ENCODE results near the gene UPF2.
"Not testable (repeated sequence)": the region's sequence is repeated elsewhere in the genome, so short reads cannot be mapped to it uniquely, and the experiment has no call there.

The UPF2 gene

DNA sequence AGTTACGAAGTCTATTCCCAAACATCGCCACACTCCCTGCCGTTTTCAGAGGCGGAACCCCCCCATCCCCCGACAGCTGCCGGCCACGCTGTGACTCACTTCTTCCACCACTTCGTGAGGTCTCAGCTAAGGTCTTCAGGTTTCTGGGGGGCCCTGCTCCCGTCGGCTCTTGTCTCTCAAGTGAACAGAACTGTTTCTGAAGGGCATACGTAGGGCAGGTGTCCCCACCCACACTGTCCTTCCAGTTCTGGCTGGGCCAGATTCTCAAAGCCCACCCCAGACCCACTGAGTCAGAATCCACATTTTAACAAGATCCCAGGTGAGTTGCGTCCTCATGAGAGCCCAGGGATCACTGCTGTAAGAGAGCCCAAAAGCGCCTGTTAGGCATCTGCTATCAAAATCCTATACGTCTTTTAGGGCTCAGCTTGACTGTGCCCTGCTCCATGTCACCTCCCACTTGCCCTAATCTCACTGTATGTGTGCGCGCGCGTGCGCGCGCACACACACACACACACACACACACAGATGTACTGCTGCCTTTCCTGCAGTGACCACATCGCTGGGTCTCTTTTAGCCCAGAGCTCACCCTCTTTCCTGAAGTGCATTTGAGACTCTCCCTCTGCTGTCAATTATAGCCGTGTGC is 140.7 kb downstream of the UPF2 start:
- DNase-seq = no peak

DNA sequence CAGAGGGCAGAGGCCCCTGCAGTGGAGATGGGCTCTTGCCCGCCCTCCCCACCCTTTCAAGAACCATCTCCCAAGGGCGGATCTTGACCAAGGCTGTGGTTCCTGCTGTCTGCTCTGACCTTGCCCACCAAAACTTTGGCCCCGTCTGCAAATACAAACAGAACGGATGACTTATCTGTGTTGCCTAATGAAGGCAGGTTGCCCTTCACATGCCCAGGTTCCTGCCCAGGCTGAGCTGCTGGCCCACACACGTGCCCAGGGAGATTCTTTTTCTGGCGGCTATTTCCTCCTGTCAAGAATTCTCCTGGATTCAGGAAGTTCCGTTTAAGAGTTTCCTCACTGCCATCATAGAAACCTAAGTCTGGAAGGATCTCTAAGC is 141.2 kb downstream of the UPF2 start:
- no peak for DNase-seq

DNA sequence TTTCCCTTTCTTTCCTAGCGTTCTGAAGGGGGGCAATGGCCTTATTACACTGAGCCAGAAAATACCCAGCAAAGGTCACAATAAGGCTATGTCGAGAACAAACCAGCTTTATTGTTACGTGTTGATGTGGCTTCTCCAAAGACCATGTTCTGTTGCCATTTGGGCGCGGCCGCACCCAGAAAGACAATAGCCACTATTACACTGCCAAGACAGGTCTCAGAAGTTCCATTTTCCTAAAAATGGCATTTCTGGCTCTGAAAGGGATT is 141.6 kb downstream of the UPF2 start:
- DNase-seq = no peak

DNA sequence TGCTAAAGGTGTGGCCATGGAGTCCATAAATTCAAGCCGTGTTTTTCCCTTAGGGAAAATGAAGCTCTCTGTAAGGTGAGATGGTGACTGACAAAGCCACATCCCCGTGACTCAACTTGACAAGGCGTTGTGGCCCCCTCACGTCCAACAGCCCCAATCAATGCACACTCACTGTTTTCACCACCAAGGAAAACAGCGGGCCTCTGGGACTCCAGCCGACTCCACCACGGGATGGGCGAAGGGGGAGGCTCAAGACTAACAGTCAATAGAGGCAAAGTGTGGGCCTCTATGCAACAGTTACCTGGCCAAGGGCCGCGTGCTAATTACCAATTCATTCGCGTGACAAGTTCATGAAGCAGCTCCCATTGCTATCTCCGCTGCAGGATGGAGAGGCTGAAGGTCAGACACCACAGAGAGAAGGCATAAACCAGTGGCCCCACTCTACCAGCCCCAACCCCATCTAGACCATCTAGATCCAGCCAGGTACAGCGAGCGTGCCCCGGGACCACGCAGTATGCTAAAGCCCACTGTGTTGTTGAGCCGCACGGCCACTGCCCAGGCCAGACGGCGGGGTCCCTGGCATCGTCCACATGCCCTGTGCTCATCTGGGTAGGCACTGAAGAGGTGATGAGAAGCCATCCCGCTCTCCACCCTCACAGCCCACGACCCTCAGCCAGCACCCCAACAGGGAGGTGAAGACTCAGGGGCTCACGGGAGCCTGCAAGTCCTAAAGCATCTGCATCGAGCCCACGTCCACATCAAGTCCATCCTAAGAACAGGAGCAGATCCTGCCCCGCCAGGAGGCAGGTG is 143.3 kb downstream of the UPF2 start:
- DNase-seq = no peak

DNA sequence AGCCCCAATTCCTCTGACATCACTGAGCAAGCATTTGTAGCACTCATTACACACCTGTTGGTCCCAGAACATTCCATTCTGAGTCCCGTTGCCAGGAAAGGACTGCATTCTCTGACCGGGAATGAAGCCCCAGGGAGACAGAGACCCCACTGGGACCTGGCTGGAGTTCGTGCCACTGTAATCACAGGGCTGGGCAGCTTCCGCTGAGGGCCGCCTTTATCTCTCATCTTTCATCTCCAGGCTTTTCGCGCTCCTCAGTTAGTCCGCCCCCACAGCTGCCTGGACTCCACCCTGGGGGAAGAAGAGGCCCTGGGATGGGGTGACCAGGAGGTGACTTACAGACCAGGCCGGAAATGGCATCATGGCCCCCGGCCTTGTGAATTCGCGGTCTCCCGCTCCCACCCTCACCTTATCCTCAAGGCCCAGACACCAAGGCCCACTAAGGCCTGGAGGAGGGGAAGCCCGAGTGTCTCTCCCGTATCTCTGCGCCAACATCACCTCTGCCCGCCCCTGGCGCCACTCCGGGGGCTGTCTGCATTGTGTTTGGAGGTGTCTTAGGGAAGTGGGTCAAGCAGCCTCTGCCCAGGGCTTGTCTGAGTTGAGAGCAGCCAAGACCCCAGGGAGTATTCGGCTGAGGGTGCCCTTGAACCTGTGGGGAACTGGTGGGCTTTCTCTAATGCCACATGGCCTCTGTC is 144.1 kb downstream of the UPF2 start:
- DNase-seq = no peak

DNA sequence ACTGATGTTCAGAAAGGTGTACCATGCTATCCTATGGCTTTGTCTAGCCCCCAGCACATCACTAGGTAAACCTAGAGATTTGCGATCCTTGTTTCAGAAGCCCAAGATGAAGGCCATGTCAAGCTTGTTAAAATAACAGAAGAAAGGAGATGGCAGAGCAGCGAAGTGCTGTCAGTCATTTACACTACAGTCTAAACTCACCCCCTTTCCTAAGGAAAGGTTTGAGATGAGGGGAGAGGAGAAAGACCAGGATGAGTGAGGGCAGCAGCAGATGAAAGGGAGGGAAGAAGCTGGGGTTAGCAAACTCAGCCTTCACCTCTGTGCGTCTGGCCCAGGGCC is 144.6 kb downstream of the UPF2 start:
- no peak for DNase-seq

DNA sequence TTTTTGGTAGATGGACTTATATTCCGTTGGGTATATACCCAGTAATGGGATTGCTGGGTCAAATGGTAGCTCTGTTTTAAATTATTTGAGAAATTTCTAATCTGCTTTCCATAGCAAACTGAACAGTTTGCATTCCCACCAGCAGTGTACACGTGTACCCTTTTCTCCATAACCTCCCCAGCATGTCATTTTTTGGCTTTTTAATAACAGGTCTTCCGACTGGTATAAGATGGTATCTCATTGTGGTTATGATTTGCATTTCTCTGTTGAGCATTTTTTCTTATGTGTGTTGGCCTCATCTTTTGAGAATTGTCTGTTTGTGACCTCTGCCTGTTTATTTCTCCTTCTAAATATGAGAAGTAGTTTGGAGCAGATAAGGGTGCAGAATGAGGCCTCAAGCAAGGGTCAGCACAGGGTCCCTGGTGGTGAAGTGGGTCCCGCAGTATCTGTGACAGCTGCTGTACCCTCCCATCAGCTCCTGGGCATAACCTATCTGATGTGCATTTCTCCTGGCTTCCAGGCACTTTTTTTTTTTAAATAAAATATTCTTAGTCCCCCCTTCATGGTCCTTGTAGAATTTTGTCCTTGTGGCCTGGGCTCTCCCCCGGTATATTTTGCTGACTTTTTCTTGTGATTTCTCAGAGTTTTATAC is 145.9 kb downstream of the UPF2 start:
- DNase-seq = no peak

DNA sequence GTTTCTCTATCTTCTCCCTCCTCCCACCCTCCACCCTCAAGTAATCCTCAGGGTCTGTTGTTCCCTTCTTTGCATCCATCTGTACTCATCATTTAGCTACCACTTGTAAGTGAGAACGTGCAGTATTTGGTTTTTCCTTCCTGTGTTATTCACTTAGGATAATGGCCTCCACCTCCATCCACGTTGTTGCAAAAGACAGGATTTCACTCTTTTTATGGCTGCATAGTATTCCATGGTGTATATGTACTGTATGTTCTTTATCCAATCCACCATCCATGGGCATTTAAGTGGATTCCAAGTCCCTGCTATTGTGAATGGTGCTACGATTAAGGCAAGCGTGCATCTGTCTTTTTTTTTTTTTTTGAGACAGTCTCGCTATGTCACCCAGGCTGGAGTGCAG is 147.0 kb downstream of the UPF2 start:
- no peak for DNase-seq

DNA sequence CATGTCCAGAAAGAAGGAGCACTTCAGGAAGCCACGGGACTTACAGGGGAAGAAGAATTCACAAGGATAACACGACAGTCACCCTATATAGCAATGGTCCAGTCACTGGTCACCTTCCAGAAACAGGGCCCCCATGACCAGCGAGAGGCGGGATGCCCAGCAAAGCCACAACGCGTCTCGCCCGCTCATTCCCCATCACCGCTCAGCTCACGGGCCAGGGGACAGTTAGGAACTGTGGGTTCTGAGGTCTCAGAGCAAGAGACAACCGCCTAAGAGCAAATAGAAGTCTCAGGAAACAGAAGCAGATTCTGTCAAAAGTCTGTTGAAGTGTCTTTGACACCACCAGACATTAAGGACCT is 147.5 kb downstream of the UPF2 start:
- no peak for DNase-seq

DNA sequence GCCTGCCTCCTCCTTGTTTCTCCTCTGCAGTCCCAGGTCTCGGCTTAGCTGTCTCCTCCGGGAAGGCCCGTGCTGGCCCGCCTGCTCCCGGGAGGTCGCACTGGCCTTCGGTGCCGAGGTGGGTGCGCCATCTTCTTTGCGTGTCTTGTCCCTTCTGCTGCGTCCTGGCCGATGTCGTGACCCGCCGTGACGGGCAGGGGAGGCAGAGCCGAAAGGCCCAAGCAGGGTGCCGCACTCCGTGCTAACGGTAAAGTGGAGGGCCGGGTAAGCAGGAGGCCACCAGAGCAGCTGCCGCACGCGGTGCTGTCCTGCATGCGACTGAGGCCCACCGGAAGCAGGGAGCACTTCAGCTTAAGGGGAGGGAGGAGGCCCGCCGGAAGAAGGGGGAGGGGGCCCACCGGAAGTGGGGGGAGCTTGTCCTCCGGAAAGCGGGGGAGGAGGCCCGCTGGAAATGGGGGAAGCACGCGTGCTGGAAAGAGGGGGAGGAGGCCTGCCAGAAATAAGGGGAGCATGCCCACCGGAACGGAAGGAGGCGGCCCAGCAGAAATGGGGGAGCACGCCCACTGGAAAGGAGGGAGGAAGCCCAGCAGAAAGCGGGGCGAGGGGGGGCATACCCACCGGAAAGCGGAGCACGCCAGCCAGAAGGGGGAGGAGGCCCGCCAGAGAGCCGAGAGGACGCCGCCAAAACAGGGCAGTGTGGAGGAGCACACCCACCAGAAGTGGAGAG is 148.1 kb downstream of the UPF2 start:
- no peak for DNase-seq

DNA sequence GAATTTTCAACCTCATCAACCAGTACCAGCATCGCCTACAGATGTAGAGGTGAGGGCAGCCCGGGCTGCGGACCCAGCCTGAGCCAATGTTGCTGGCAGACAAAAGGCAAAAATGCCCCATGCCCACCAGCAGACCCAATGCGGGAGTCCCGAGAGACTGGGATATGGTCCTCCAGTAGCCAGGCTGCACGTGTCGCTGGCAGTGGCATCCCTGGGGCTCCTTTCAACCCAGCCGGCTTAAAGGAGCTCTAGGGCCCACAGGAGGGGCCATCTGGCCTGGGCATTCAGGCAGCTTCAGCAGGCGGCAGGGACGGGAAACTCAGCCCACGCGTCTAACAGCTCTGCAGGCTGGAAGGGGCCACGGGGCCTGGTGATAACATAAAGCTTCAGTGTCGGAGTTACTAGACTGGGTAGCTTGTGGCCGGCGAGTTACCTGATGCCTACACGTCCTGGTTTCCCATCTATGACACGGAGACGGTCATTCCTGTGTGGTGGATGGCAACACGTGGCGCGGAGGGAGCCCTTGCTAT is 148.8 kb downstream of the UPF2 start:
- no peak for DNase-seq

DNA sequence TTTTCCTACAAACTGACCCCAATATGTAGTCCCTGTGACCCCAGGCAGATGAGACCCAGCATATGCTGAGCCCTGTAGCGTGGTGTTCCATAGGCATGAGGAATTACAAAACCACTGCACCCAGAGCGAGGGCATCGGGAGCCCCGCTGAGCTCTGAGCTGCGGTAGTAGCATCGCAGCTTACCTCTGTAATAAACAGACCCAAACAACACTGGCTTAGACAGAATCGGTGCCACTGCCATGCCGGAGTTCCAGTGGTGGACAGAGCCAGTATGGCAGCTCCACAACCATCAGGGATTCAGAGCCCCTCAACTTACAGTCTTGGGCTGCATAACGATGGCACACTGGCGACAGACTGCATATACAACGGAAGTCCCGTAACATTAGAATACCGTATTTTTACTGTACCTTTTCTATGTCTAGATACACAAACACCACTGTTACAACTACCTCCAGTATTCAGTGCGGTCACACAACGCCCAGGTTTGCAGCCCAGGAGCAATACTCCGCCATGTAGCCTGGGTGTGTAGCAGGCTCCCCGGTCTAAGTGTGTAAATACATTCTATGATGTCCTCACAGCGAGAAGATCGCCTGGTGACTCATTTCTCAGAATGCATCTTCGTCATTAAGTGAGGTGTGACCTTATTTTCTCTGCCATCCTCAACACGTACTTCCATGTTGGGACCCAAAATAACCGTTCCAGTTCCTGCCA is 150.7 kb downstream of the UPF2 start:
- no peak for DNase-seq

DNA sequence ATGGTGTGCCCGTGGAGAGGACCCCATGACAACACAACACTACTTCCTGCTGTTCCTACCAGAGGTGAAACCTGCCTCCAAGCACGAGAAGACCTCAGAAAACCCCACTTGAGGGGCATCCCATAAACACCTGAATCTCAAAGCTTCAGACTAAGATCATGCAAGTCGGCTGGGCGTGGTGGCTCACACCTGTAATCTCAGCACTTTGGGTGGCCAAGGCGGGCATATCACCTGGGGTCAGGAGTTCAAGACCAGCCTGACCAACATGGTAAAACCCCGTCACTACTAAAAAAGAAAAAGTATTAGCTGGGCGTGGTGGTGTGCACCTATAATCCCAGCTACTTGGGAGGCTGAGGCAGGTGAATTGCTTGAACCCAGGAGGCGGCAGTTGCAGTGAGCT is 153.3 kb downstream of the UPF2 start:
- not testable (repeated sequence) for DNase-seq

DNA sequence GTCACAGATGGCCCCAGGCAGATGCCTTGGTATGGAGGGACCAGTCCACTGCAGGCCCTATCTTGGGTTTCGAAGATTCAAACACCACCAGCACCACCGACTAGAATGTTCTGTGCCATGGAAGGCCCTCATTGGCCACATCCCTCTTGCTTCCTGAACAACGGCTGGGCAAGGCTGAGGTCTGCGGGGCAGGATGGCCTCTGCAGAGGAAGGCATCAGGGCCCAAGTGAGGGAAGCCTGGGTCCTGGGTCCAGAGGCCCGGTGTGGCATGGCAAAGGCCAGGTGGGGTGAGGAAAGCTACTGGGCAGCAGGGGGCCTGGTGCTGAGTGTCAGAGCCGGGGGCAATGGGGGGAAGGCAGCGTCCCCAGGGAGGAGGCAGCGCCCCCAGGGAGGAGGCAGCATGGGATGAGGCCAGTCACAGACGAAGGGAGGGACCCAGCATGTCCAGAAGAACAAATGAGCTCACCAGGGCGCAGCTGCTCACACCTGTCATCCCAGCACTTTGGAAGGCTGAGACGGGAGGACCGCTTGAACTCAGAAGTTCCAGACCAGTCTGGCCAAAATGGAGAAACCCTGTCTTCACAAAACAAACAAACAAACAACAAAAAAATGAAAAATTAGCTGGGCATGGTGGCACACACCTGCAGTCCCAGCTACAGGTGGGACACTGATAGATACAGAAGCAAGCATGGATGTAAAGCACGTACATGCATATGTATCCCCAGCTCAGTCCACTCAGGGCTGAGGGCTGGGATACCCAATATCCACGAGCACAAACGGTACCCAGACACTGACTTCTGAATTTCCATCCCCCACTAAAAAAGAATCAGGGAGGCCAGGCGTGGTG is 155.0 kb downstream of the UPF2 start:
- no peak for DNase-seq

DNA sequence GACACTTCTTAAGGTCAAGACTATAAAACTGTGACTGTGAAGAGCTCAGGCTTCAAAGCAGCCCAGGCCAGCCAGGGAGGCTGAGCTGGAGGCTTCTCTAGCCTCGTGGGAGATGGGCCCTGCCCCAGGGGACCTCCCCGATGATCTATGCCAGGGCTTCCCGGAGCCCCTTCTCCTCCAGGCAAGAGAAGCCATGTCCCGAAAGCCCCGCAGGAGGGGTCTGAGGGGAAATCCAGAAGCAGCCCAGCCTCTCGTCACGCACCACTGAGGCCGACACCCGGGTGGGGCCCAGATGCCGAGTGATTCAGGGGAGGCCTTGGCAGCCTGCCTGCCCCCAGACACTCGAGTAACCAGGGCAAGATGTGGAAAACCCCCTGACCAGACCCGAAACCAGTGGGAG is 155.8 kb downstream of the UPF2 start:
- no peak for DNase-seq

DNA sequence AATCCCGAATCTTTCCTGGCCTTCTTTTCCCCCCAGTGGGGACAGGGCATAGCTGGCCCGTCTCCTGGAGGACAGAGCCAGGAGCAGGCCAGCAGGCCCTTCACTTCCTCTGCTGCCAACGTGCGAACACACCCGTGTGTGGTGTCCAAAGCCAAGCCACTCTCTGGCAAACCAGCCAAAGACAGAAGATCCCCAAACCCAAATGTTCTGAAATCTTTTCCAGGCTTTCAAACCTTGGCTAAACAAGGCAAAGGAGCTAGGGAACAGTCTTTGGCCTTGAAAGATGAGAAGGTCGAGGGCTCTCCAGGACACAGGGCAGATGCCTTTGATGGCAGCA is 156.5 kb downstream of the UPF2 start:
- no peak for DNase-seq

DNA sequence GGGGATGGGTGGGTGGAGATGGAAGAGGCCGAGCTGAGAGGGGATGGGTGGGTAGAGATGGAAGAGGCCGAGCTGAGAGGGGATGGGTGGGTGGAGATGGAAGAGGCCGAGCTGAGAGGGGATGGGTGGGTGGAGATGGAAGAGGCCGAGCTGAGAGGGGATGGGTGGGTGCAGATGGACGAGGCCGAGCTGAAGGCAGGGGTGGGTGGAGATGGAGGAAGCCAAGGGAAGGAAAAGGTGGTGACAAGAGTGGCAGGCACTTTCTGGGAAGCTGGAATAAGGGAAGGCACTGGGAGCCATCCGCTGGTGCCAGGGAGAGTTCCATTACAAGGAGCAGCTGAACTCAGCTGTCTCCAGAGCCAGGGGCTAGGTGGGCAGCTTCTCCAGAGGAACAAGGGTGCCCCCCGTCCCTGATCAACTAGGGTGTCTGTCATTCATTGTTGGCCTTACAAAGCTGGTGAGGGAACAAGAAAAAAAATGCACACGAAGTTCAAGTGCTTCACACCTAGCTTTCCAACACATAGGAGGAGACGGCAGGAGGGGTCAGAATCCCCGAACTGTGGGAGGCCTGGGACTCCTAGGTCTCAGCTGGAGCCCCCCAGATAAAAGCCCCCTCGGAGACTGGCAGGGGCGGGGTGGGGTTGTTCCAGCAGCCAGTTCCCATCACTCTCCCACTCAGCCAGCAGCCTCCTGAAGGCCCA is 157.0 kb downstream of the UPF2 start:
- no peak for DNase-seq

DNA sequence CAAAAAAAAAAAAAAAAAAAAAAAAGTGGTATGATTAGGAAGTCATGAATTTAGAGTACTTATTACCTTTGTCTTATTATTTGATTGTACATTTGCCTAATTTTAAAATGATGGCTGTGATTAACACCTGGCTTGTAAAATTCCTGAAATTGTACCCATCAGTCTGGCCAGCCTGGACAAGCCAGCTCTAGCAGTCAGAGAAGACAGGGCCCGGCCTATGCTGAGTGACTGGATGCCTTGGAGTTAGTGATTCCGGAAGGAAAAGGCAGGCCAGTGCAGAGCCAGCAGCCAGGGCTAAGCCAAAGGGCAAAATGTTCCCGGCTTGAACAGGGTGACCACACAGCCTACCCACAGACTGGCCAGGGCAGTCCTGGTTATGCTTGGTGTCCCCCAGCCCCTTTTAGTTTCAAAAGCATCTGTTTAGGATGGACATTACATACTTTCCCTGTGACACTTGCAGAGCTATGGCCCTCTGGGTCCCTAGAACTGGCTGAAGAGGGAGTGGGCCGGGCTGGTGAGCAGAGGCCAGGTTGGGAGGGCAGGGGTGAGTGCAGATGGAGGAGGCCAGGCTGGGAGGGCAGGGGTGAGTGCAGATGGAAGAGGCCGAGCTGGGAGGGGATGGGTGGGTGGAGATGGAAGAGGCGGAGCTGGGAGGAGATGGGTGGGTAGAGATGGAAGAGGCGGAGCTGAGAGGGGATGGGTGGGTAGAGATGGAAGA is 157.7 kb downstream of the UPF2 start:
- DNase-seq = no peak

DNA sequence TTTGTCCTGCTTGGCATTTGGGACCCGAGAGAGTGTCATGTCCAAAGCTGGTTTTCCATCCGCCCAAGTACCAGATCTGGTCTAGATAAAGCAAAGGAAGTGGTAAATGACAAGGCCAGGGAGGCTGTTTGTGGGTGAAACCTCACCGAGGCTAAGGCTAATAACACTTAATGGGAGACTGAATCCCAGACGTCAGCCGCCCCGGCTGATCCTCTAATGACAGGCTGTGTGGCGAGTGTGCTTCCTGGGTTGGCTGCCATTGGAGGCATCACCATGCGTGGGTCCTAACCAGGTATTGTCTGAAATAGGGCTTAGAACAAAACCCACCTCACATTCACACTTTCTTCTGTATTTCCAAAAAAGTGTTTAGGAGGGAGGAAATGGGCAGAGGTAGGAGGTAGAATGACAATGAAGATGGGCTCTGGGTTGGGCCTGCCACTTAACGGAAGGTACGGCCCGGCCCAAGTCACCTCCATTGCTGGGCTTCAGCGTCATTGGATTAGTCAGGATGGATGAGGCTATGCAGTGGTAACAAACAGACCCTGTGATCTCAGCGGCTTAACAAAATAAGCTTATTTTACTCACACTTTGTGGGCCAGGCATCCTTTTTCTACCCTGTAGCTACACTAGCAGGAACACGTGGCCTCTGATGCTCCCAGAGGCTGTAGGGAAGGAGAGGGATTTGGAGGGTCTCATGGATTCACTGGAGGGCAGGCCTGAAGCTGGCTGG is 159.8 kb downstream of the UPF2 start:
- no peak for DNase-seq

Data from NCI-H1436 treated with DMSO at 0.1 percent for 48 hours (cell line).